ENCODE results near the gene DIS3L2. TPM values are rescaled to one million over a fixed set of nuclear protein-coding genes. Genes with fewer than 3 reads are reported as not detected.

The DIS3L2 gene
- total and polyA plus RNA-seq, 2 of the 8 experiments (the other 6 are each of a cell fraction or from before 2014, with no cell fraction given), result 11.5 to 21.6 TPM

- H3K18ac ChIP-seq (ENCODE audit: extremely low read depth, low read length), result no peak overlapping the region; the same call in 1 of the 2 replicates
- no peak overlapping the region for H4K5ac ChIP-seq (ENCODE audit: insufficient read length, low read depth, low read length)
- no peak overlapping the region for H4K8ac ChIP-seq (ENCODE audit: extremely low read depth, insufficient read depth, low read length)
- 0 out of 2 replicates have a peak overlapping the region, but pooled peaks have one; percentile 71 for H2BK12ac ChIP-seq (ENCODE audit: low read depth, low read length)
- H3K9ac ChIP-seq (replicated peaks in 1 of 4; ENCODE audit: extremely low read depth in 1 of 4, low read depth in 3 of 4, low read length in 3 of 4), result no peak overlapping the region
- TF ChIP-seq TCF12 (IDR thresholded peaks at IDR 0.05; ENCODE audit: low read depth, low read length) (0 out of 2 replicates have a peak, but pooled peaks have one; percentile 52), RBBP5 (IDR thresholded peaks at IDR 0.05; ENCODE audit: borderline replicate concordance, low read depth, low read length) (no peak), TAF7 (optimal IDR thresholded peaks at IDR 0.05; ENCODE audit: borderline replicate concordance, low read depth, low read length) (no peak), POLR2A (IDR thresholded peaks at IDR 0.05; ENCODE audit: control extremely low read depth in 1 of 2, low read depth in 2 of 2, low read length in 2 of 2) (no peak), YY1 (IDR thresholded peaks at IDR 0.05; ENCODE audit: low read depth, low read length) (no peak), SRF (IDR thresholded peaks at IDR 0.05; ENCODE audit: low read depth, low read length) (no peak)
- TF ChIP-seq, protein P1, sequence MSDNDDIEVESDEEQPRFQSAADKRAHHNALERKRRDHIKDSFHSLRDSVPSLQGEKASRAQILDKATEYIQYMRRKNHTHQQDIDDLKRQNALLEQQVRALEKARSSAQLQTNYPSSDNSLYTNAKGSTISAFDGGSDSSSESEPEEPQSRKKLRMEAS (IDR thresholded peaks at IDR 0.05), result no peak
- TF ChIP-seq, protein P2, sequence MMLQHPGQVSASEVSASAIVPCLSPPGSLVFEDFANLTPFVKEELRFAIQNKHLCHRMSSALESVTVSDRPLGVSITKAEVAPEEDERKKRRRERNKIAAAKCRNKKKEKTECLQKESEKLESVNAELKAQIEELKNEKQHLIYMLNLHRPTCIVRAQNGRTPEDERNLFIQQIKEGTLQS (IDR thresholded peaks at IDR 0.05; ENCODE audit: insufficient read depth, low read depth, low read length), result no peak
- no peak overlapping the region for H2BK120ac ChIP-seq (replicated peaks; ENCODE audit: low read depth, low read length)
- H2AK5ac ChIP-seq (ENCODE audit: low read depth, low read length), result no peak overlapping the region
- H3K27me3 ChIP-seq (replicated peaks in 1 of 4; ENCODE audit: control insufficient read depth in 3 of 4, extremely low read depth in 1 of 4, insufficient read depth in 3 of 4, low read length in 3 of 4), result no peaks in the 10 kb centered on the region
- no peak overlapping the region for H3K14ac ChIP-seq (ENCODE audit: insufficient read length)
- no peaks in the 10 kb centered on the region for H3K79me2 ChIP-seq (ENCODE audit: control insufficient read depth in 1 of 2, insufficient read depth in 2 of 2, low read length in 2 of 2)
- H3K9me3 ChIP-seq (ENCODE audit: insufficient read depth in 2 of 2, low read depth in 1 of 2, low read length in 1 of 2), result no peaks in the 10 kb centered on the region
- peak; percentile 28 for FAIRE-seq
- H3K36me3 ChIP-seq (ENCODE audit: control insufficient read depth in 2 of 4, insufficient read depth in 4 of 4, low read length in 3 of 4), result no peaks in the 10 kb centered on the region
- no peaks in the 10 kb centered on the region for H3K23me2 ChIP-seq (ENCODE audit: low read depth, low read length)
- H3K56ac ChIP-seq (replicated peaks; ENCODE audit: insufficient read length, low read depth, low read length), result no peak overlapping the region
- ChIA-PET POLR2A (ENCODE audit: partially characterized antibody) (no interaction called here), CTCF (ENCODE audit: partially characterized antibody) (interaction anchor here (0.8 to 4.1 kb wide), 22 partner anchors 9 to 331 kb away, joined by 3 to 26 read pairs (median 7); partner anchors contain the start of gene NPPC)
- H3K27ac ChIP-seq (ENCODE audit: low read depth, low read length), result no peak overlapping the region
- WGBS, 2 experiments (ENCODE audit: extremely low coverage in 1 of 2, insufficient coverage in 1 of 2, insufficient read length in 1 of 2, insufficient replicate concordance in 2 of 2, low coverage in 1 of 2, low lambda C conversion rate in 2 of 2, missing lambda C conversion rate in 1 of 2), result 46% methylated on average over 4 of the region's 4 CpGs; no CpG with 5 or more reads in 1 of the 2 experiments
- H2BK5ac ChIP-seq (ENCODE audit: low read depth, low read length), result no peak overlapping the region
- H3K4me3 ChIP-seq (ENCODE audit: extremely low read depth in 1 of 4, insufficient read depth in 2 of 4, low read depth in 3 of 4, low read length in 4 of 4), result no peak overlapping the region
- H3K4ac ChIP-seq (replicated peaks; ENCODE audit: insufficient read length, low read depth, low read length), result no peak overlapping the region
- peak overlapping the region; percentile 22 to 23 for H3K4me2 ChIP-seq (ENCODE audit: insufficient read depth in 1 of 2, low read depth in 2 of 2, low read length in 2 of 2)
- H2BK20ac ChIP-seq (ENCODE audit: low read length), result no peak overlapping the region
- H3K23ac ChIP-seq (ENCODE audit: insufficient read length), result no peak overlapping the region
- H4K91ac ChIP-seq (replicated peaks; ENCODE audit: insufficient read length, low read length), result no peak overlapping the region
- peak; percentile 19 to 53 for DNase-seq (ENCODE audit: low read depth in 1 of 2, low spot score in 2 of 2)
- H3K4me1 ChIP-seq (replicated peaks in 1 of 4; ENCODE audit: control insufficient read depth in 3 of 4, insufficient read depth in 4 of 4, low read length in 3 of 4), result peaks cover 5 to 13% (median 8%) of the 10 kb centered on the region in 4 experiments
- no peaks in the 10 kb centered on the region for H4K20me1 ChIP-seq (replicated peaks in 1 of 2; ENCODE audit: control insufficient read depth in 1 of 2, insufficient read depth in 2 of 2, low read length in 2 of 2)
- no peak overlapping the region; the same call in 1 of the 2 replicates for H2BK15ac ChIP-seq (ENCODE audit: low read length)
- no peak overlapping the region for H2AFZ ChIP-seq (ENCODE audit: low read length)
- H3K79me1 ChIP-seq (ENCODE audit: low read depth, low read length), result no peaks in the 10 kb centered on the region
These were observed 270.0 kb downstream of the DIS3L2 start for GRCh38 chr2:232231554-232231953.

All from H1 (cell line).